ENCODE data around the gene PDE11A. TPM values are rescaled to one million over a fixed set of nuclear protein-coding genes. Genes with fewer than 3 reads are reported as not detected.

Gene PDE11A
- total RNA-seq, 4 donors from 2014 or later, result 0.85 to 2.3 (median 2.1) TPM; not detected in 1

DNA sequence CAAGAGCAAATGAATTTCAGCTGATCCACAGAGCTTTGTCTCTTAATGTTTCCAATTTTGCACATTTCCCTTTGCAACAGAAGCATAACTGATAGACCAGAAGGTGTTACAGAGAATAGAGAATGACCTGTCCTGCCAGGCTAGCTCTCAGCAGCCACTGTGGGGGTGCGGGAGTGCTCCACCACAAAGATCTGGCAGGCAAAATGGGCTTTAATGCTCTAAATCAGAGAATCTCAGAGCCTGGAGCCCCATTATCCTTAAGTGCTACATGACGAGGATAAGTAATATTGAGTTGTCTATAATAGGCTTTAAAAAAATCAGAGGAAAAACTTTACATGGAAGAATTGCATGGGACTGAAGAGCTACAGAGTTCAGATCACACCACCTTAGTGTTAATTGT lies 245.7 kb downstream of the PDE11A start:
- Histone ChIP-seq H3K4me3 (no peak overlapping the region), H3K27me3 (no peaks in the 10 kb centered on the region), H3K27ac (no peak overlapping the region), H3K4me1 (no peaks in the 10 kb centered on the region), H3K36me3 (no peaks in the 10 kb centered on the region), H3K9me3 (no peaks in the 10 kb centered on the region)
- intact Hi-C loops (cut with DNase I; ENCODE audit: low total_unique reads), result no loop called here
- no peak for DNase-seq
- no peak for TF ChIP-seq POLR2A (IDR thresholded peaks at IDR 0.05)
- TF ChIP-seq, protein P1, sequence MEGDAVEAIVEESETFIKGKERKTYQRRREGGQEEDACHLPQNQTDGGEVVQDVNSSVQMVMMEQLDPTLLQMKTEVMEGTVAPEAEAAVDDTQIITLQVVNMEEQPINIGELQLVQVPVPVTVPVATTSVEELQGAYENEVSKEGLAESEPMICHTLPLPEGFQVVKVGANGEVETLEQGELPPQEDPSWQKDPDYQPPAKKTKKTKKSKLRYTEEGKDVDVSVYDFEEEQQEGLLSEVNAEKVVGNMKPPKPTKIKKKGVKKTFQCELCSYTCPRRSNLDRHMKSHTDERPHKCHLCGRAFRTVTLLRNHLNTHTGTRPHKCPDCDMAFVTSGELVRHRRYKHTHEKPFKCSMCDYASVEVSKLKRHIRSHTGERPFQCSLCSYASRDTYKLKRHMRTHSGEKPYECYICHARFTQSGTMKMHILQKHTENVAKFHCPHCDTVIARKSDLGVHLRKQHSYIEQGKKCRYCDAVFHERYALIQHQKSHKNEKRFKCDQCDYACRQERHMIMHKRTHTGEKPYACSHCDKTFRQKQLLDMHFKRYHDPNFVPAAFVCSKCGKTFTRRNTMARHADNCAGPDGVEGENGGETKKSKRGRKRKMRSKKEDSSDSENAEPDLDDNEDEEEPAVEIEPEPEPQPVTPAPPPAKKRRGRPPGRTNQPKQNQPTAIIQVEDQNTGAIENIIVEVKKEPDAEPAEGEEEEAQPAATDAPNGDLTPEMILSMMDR (IDR thresholded peaks at IDR 0.05), result no peak

GRCh38 chr2:177822941-177823340 lies 249.6 kb downstream of the PDE11A start:
- no peaks in the 10 kb centered on the region for H3K4me1 ChIP-seq
- intact Hi-C loops (cut with DNase I; ENCODE audit: low total_unique reads), result no loop called here
- no peak overlapping the region for H3K4me3 ChIP-seq
- TF ChIP-seq, protein P1 (IDR thresholded peaks at IDR 0.05), result no peak
- no peak for TF ChIP-seq POLR2A (IDR thresholded peaks at IDR 0.05)
- no peak for DNase-seq
- no peak overlapping the region for H3K27ac ChIP-seq
- H3K27me3 ChIP-seq, result no peaks in the 10 kb centered on the region
- no peaks in the 10 kb centered on the region for H3K9me3 ChIP-seq
- no peaks in the 10 kb centered on the region for H3K36me3 ChIP-seq

DNA sequence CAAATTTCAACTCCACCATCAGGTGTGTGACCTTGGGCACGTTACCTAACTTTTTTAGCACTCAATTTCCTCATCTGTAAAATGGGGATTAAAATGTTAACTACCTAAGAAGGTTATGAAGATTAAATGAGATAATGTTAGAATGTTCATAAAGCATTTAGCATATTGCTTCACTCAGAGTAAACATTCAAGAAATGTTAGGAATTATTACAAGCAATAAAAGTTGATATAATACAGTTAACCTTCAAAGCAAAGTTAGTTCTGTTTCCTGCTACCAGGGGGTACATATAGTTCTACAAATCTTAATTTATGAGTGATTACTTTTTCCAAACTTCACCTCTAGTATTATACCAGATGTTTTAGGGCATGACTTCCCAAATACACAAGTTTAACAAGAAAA lies 254.2 kb downstream of the PDE11A start:
- DNase-seq, result no peak
- TF ChIP-seq, protein P1 (IDR thresholded peaks at IDR 0.05), result no peak
- TF ChIP-seq POLR2A (IDR thresholded peaks at IDR 0.05), result no peak
- intact Hi-C loops (cut with DNase I; ENCODE audit: low total_unique reads), result no loop called here
- H3K9me3 ChIP-seq, result no peaks in the 10 kb centered on the region
- H3K4me1 ChIP-seq, result no peaks in the 10 kb centered on the region
- no peaks in the 10 kb centered on the region for H3K27me3 ChIP-seq
- H3K4me3 ChIP-seq, result no peak overlapping the region
- no peaks in the 10 kb centered on the region for H3K36me3 ChIP-seq
- H3K27ac ChIP-seq, result no peak overlapping the region

GRCh38 chr2:177817300-177817699 lies 255.3 kb downstream of the PDE11A start:
- H3K27me3 ChIP-seq, result no peaks in the 10 kb centered on the region
- no peaks in the 10 kb centered on the region for H3K36me3 ChIP-seq
- H3K4me3 ChIP-seq, result no peak overlapping the region
- TF ChIP-seq, protein P1 (IDR thresholded peaks at IDR 0.05), result no peak
- no peak for TF ChIP-seq POLR2A (IDR thresholded peaks at IDR 0.05)
- H3K27ac ChIP-seq, result no peak overlapping the region
- no peaks in the 10 kb centered on the region for H3K9me3 ChIP-seq
- no peak for DNase-seq
- intact Hi-C loops (cut with DNase I; ENCODE audit: low total_unique reads), result no loop called here
- no peaks in the 10 kb centered on the region for H3K4me1 ChIP-seq

GRCh38 chr2:177816766-177817165 lies 255.8 kb downstream of the PDE11A start:
- no peak overlapping the region for H3K4me3 ChIP-seq
- no peaks in the 10 kb centered on the region for H3K4me1 ChIP-seq
- no peaks in the 10 kb centered on the region for H3K27me3 ChIP-seq
- intact Hi-C loops (cut with DNase I; ENCODE audit: low total_unique reads), result no loop called here
- H3K36me3 ChIP-seq, result no peaks in the 10 kb centered on the region
- no peak overlapping the region for H3K27ac ChIP-seq
- no peaks in the 10 kb centered on the region for H3K9me3 ChIP-seq
- no peak for DNase-seq
- no peak for TF ChIP-seq POLR2A (IDR thresholded peaks at IDR 0.05)
- TF ChIP-seq, protein P1 (IDR thresholded peaks at IDR 0.05), result no peak

Measured in uterus (tissue), 4 donors.